SU-DHL-6 (cell line): Measurements from ENCODE around the gene SDHAF1.

Experiments used
- H2AFZ ChIP-seq: fragments of 200-600 bp; sonication (generic); 2 replicates; pipeline ENCODE4 v1.6.1; 2014; ENCODE audit warnings: low read depth, mild to moderate bottlenecking, moderate library complexity, mixed read lengths, antibody characterized with exemption, low read length; ENCODE audit not compliant: severe bottlenecking
- H3F3A ChIP-seq: fragments of 200-600 bp; shearing (Covaris generic); 2 replicates; pipeline ENCODE4 v1.6.0; 2016; ENCODE audit warnings: antibody characterized with exemption, mild to moderate bottlenecking; ENCODE audit not compliant: insufficient read depth
- H3K27ac ChIP-seq: fragments of 200-600 bp; sonication (generic); 2 replicates; pipeline ENCODE4 v1.5.1; 2016; ENCODE audit warnings: low read depth, mild to moderate bottlenecking, low read length, moderate library complexity, mixed read lengths
- H3K27me3 ChIP-seq: fragments of 200-600 bp; sonication (generic), shearing (Covaris generic); 2 replicates; pipeline ENCODE4 v1.6.0; 2014; ENCODE audit warnings: mild to moderate bottlenecking, low read length
- H3K36me3 ChIP-seq: fragments of 200-600 bp; sonication (generic); 2 replicates; pipeline ENCODE4 v1.6.1; 2014; ENCODE audit warnings: mild to moderate bottlenecking, low read length, mixed read lengths
- H3K4me2 ChIP-seq: fragments of 300-600, 200-600 bp; shearing (Covaris generic), sonication (generic); 2 replicates; pipeline ENCODE4 v1.6.0; 2014; ENCODE audit warnings: low read length, low read depth, mild to moderate bottlenecking; ENCODE audit not compliant: poor library complexity, severe bottlenecking
- H3K4me3 ChIP-seq: fragments of 200-600 bp; sonication (generic); 2 replicates; pipeline ENCODE4 v1.5.1; 2014; ENCODE audit warnings: antibody characterized with exemption, low read length, mild to moderate bottlenecking, mixed read lengths; ENCODE audit not compliant: insufficient read depth, poor library complexity, severe bottlenecking
- H3K79me2 ChIP-seq: fragments of 200-600 bp; sonication (generic); 2 replicates; pipeline ENCODE4 v1.6.1; 2014; ENCODE audit warnings: mild to moderate bottlenecking, low read length, moderate library complexity; ENCODE audit not compliant: insufficient read depth
- H3K9ac ChIP-seq: fragments of 200-600 bp; sonication (generic); 2 replicates; pipeline ENCODE4 v1.7.0; 2014; ENCODE audit warnings: mild to moderate bottlenecking, low read length
- H3K9me2 ChIP-seq: fragments of 200-600 bp; sonication (generic); replicated peaks from 2 replicates; pipeline ENCODE4 v1.6.1; 2014; ENCODE audit warnings: low read length; ENCODE audit not compliant: insufficient read depth
- H3K9me3 ChIP-seq: fragments of 200-600 bp; sonication (generic); 2 replicates; pipeline ENCODE4 v1.6.1; 2014; ENCODE audit warnings: low read length, mixed read lengths; ENCODE audit not compliant: insufficient read depth
- H4K20me1 ChIP-seq: fragments of 200-600 bp; sonication (generic); 2 replicates; pipeline ENCODE4 v1.6.1; 2014; ENCODE audit warnings: low read depth, mild to moderate bottlenecking, antibody characterized with exemption, low read length, moderate library complexity, mixed read lengths
- CTCF ChIP-seq: fragments of 200-600 bp; sonication (generic); IDR thresholded peaks from one replicate; pipeline ENCODE4 v1.5.1; 2017; ENCODE audit warnings: antibody characterized with exemption, mild to moderate bottlenecking, low read length, moderate library complexity; ENCODE audit not compliant: insufficient read depth, poor library complexity, severe bottlenecking
- EZH2phosphoT487 ChIP-seq: fragments of 200-600 bp; sonication (generic), shearing (Covaris generic); conservative IDR thresholded peaks from 2 replicates; pipeline ENCODE4 v1.6.1; 2018; ENCODE audit warnings: mild to moderate bottlenecking, antibody characterized with exemption, low read length, moderate library complexity, mixed read lengths

The SDHAF1 gene

GRCh38 chr19:36023432-36023831 lies 28.4 kb downstream of the SDHAF1 start:
- TF ChIP-seq EZH2phosphoT487 (no peak), CTCF (no peak)
- Histone ChIP-seq H3K9ac (no peak overlapping the region), H4K20me1 (no peaks in the 10 kb centered on the region), H3K79me2 (no peaks in the 10 kb centered on the region), H3K4me3 (no peak overlapping the region), H3K27ac (no peak overlapping the region), H3K36me3 (no peaks in the 10 kb centered on the region), H3K9me3 (no peaks in the 10 kb centered on the region), H3K4me2 (no peak overlapping the region), H2AFZ (no peak overlapping the region), H3F3A (no peaks in the 10 kb centered on the region), H3K27me3 (no peaks in the 10 kb centered on the region), H3K9me2 (no peaks in the 10 kb centered on the region)

- no peak overlapping the region for H3K4me2 ChIP-seq
- H3K9me3 ChIP-seq, result no peaks in the 10 kb centered on the region
- no peak overlapping the region for H3K4me3 ChIP-seq
- no peaks in the 10 kb centered on the region for H3K36me3 ChIP-seq
- no peak for TF ChIP-seq EZH2phosphoT487
- TF ChIP-seq CTCF, result no peak
- no peak overlapping the region for H2AFZ ChIP-seq
- no peaks in the 10 kb centered on the region for H3K79me2 ChIP-seq
- no peaks in the 10 kb centered on the region for H3K9me2 ChIP-seq
- no peaks in the 10 kb centered on the region for H3K27me3 ChIP-seq
- no peaks in the 10 kb centered on the region for H3F3A ChIP-seq
- H3K27ac ChIP-seq, result no peak overlapping the region
- H3K9ac ChIP-seq, result no peak overlapping the region
- H4K20me1 ChIP-seq, result no peaks in the 10 kb centered on the region
These were observed 30.6 kb downstream of the SDHAF1 start for GRCh38 chr19:36025541-36025940.

GRCh38 chr19:36026091-36026876 lies 31.3 kb downstream of the SDHAF1 start:
- no peaks in the 10 kb centered on the region for H4K20me1 ChIP-seq
- H3K9me3 ChIP-seq, result no peaks in the 10 kb centered on the region
- no peak overlapping the region for H3K27ac ChIP-seq
- no peak overlapping the region for H3K9ac ChIP-seq
- no peak overlapping the region for H3K4me2 ChIP-seq
- H3K4me3 ChIP-seq, result no peak overlapping the region
- no peaks in the 10 kb centered on the region for H3F3A ChIP-seq
- TF ChIP-seq CTCF (no peak), EZH2phosphoT487 (no peak)
- no peaks in the 10 kb centered on the region for H3K9me2 ChIP-seq
- H2AFZ ChIP-seq, result no peak overlapping the region
- no peaks in the 10 kb centered on the region for H3K79me2 ChIP-seq
- H3K36me3 ChIP-seq, result no peaks in the 10 kb centered on the region
- H3K27me3 ChIP-seq, result no peaks in the 10 kb centered on the region
